Liver (tissue), 9 donors: ENCODE measurements around the gene VIM. TPM values are rescaled to one million over a fixed set of nuclear protein-coding genes. Genes with fewer than 3 reads are reported as not detected.

Source experiments
- DNase-seq: peaks from one replicate; pipeline ENCODE4 v3.0.0-alpha.2; 2017; ENCODE audit warnings: low spot score
- H3K27ac ChIP-seq, 2 donors: one replicate each; pipeline ENCODE4 v1.7.0; 2013; ENCODE audit warnings: inconsistent platforms in 2 of 2, low read length in 2 of 2, control low read depth in 1 of 2, low read depth in 1 of 2, mild to moderate bottlenecking in 1 of 2
- H3K27me3 ChIP-seq, 4 donors: one replicate each; pipeline versions ENCODE4 v1.6.1 to v1.7.0; 2013; ENCODE audit warnings: low read length in 3 of 4, inconsistent platforms in 1 of 4, mild to moderate bottlenecking in 1 of 4, moderate library complexity in 1 of 4; ENCODE audit not compliant: control insufficient read depth in 4 of 4, insufficient read depth in 4 of 4
- H3K36me3 ChIP-seq, 4 donors: one replicate each; pipeline versions ENCODE4 v1.6.1 to v1.7.0; 2013; ENCODE audit warnings: low read length in 3 of 4, mild to moderate bottlenecking in 3 of 4, low read depth in 1 of 4, moderate library complexity in 1 of 4; ENCODE audit not compliant: control insufficient read depth in 4 of 4, insufficient read depth in 3 of 4
- H3K4me1 ChIP-seq, 4 donors: one replicate each; pipeline versions ENCODE4 v1.6.1 to v1.7.0; 2013; ENCODE audit warnings: low read length in 3 of 4, mild to moderate bottlenecking in 3 of 4, moderate library complexity in 1 of 4; ENCODE audit not compliant: control insufficient read depth in 4 of 4, insufficient read depth in 4 of 4
- H3K4me3 ChIP-seq, 3 donors: one replicate each; pipeline versions ENCODE4 v1.6.1 to v1.7.0; 2013; ENCODE audit warnings: low read length in 3 of 3, control low read depth in 1 of 3, low read depth in 1 of 3, mild to moderate bottlenecking in 1 of 3
- H3K9ac ChIP-seq, 2 donors: one replicate each; pipeline ENCODE4 v1.7.0; 2013; ENCODE audit warnings: low read length in 2 of 2, mild to moderate bottlenecking in 2 of 2, moderate library complexity in 2 of 2, control low read depth in 1 of 2, low read depth in 1 of 2
- H3K9me3 ChIP-seq, 4 donors: one replicate each; pipeline versions ENCODE4 v1.6.1 to v1.7.0; 2013; ENCODE audit warnings: low read length in 3 of 4; ENCODE audit not compliant: control insufficient read depth in 4 of 4
- ATF3 ChIP-seq: IDR thresholded peaks from 2 replicates; pipeline ENCODE4 v1.6.1; 2016; ENCODE audit warnings: antibody characterized with exemption
- CTCF ChIP-seq: fragments of 150-350 bp; IDR thresholded peaks from 2 replicates; pipeline ENCODE4 v1.5.1; 2017; ENCODE audit warnings: improper control_type of control experiment, low read depth, low read length; ENCODE audit not compliant: missing input control
- EGR1 ChIP-seq, 2 donors: IDR thresholded peaks; 2 replicates each; pipeline ENCODE4 v1.6.1; 2016 to 2018; ENCODE audit warnings: antibody characterized with exemption in 2 of 2, low read depth in 2 of 2
- FOXA1 ChIP-seq: IDR thresholded peaks from 2 replicates; pipeline ENCODE4 v1.6.1; 2016; ENCODE audit warnings: antibody characterized with exemption
- FOXA2 ChIP-seq: IDR thresholded peaks from 2 replicates; pipeline ENCODE4 v1.6.1; 2016; ENCODE audit warnings: antibody characterized with exemption
- GABPA ChIP-seq, 2 donors: IDR thresholded peaks in 1 of 2; conservative IDR thresholded peaks in 1 of 2; 2 replicates each; pipeline ENCODE4 v1.6.1; 2016; ENCODE audit warnings: antibody characterized with exemption in 2 of 2, mild to moderate bottlenecking in 1 of 2, moderate library complexity in 1 of 2
- HNF4A ChIP-seq, 2 donors: conservative IDR thresholded peaks; 2 replicates each; pipeline ENCODE4 v1.6.1; 2016; ENCODE audit warnings: antibody characterized with exemption in 2 of 2, mild to moderate bottlenecking in 2 of 2
- HNF4G ChIP-seq: IDR thresholded peaks from 2 replicates; pipeline ENCODE4 v1.6.1; 2016; ENCODE audit warnings: antibody characterized with exemption
- JUND ChIP-seq, 2 donors: IDR thresholded peaks; 2 replicates each; pipeline ENCODE4 v1.6.1; 2016; ENCODE audit warnings: antibody characterized with exemption in 2 of 2
- MAX ChIP-seq: IDR thresholded peaks from 2 replicates; pipeline ENCODE4 v1.6.1; 2016; ENCODE audit warnings: antibody characterized with exemption
- NR2F2 ChIP-seq: IDR thresholded peaks from 2 replicates; pipeline ENCODE4 v1.6.1; 2016; ENCODE audit warnings: antibody characterized with exemption
- RAD21 ChIP-seq, 2 donors: IDR thresholded peaks; 2 replicates each; pipeline ENCODE4 v1.6.1; 2016; ENCODE audit warnings: antibody characterized with exemption in 2 of 2, mild to moderate bottlenecking in 2 of 2
- REST ChIP-seq: IDR thresholded peaks from 2 replicates; pipeline ENCODE4 v1.6.1; 2016; ENCODE audit warnings: antibody characterized with exemption, mild to moderate bottlenecking
- RXRA ChIP-seq, 2 donors: IDR thresholded peaks; 2 replicates each; pipeline ENCODE4 v1.6.1; 2017 to 2018; ENCODE audit warnings: antibody characterized with exemption in 2 of 2, mild to moderate bottlenecking in 1 of 2
- SP1 ChIP-seq: IDR thresholded peaks from 2 replicates; pipeline ENCODE4 v1.6.1; 2018; ENCODE audit warnings: antibody characterized with exemption, mild to moderate bottlenecking
- TAF1 ChIP-seq: conservative IDR thresholded peaks from 2 replicates; pipeline ENCODE4 v1.6.1; 2016; ENCODE audit warnings: antibody characterized with exemption, mild to moderate bottlenecking
- YY1 ChIP-seq: IDR thresholded peaks from 2 replicates; pipeline ENCODE4 v1.6.1; 2016; ENCODE audit warnings: antibody characterized with exemption, mild to moderate bottlenecking
- WGBS: extraction: QIAGEN DNeasy Blood & Tissue Kit; methylation state at CpG from one replicate; pipeline ENCODE4 v1.1.7; 2013; 5-methylcytosine and 5-hydroxymethylcytosine counted together
- polyA plus RNA-seq, 2 donors: library from polyadenylated mRNA; stranded (reverse) in 1 of 2; unstranded in 1 of 2; fragments of 200-250 nt in 1 of 2; fragments of >200 nt in 1 of 2; fragmentation: Nextera tagmentation in 1 of 2; extraction: Ambion mirVana in 1 of 2; gene quantifications; one replicate each; pipeline versions ENCODE4 v1.2.1 to v1.2.3, GENCODE V29; 2013 to 2015
- total RNA-seq, 2 donors: library from RNA; depleted of rRNA; stranded (reverse); fragments of >200 nt; gene quantifications; one replicate each; pipeline ENCODE4 v1.2.3, GENCODE V29; 2014
- donor health status: healthy.
- donor health status: healthy.
- donor health status: healthy.
- donor health status: healthy.
- donor health status: healthy.

VIM gene
- total and polyA plus RNA-seq, 4 donors, result 42.5 to 212 (median 100) TPM

GRCh38 chr10:17212802-17213221 lies 15.2 kb upstream of the VIM start:
- DNase-seq, result no peak
- Histone ChIP-seq H3K9me3 (no peaks in the 10 kb centered on the region), H3K9ac (no peak overlapping the region), H3K36me3 (no peaks in the 10 kb centered on the region), H3K27ac (no peak overlapping the region), H3K27me3 (no peaks in the 10 kb centered on the region), H3K4me1 (no peaks in the 10 kb centered on the region), H3K4me3 (no peak overlapping the region)
- no peak for TF ChIP-seq RAD21 (IDR thresholded peaks at IDR 0.05)
- no peak for TF ChIP-seq REST
- TF ChIP-seq TAF1, result no peak
- TF ChIP-seq GABPA (IDR thresholded peaks at IDR 0.05 in 1 of 2, conservative IDR thresholded peaks at IDR 0.05 in 1 of 2), result no peak
- no peak for TF ChIP-seq YY1
- no peak for TF ChIP-seq HNF4G
- no peak for TF ChIP-seq MAX
- no peak for TF ChIP-seq EGR1 (IDR thresholded peaks at IDR 0.05; ENCODE audit: low read depth in 2 of 2)
- TF ChIP-seq NR2F2, result no peak

- no peaks in the 10 kb centered on the region for H3K36me3 ChIP-seq
- H3K27ac ChIP-seq, result no peak overlapping the region
- 84% methylated on average over 2 of the region's 2 CpGs for WGBS
- no peak for TF ChIP-seq RAD21 (IDR thresholded peaks at IDR 0.05)
- TF ChIP-seq FOXA2, result no peak
- no peak for TF ChIP-seq EGR1 (IDR thresholded peaks at IDR 0.05; ENCODE audit: low read depth in 2 of 2)
- TF ChIP-seq REST, result no peak
- no peak for TF ChIP-seq TAF1
- no peak for TF ChIP-seq HNF4G
- no peak for TF ChIP-seq JUND (IDR thresholded peaks at IDR 0.05)
- TF ChIP-seq NR2F2, result no peak
- TF ChIP-seq GABPA (IDR thresholded peaks at IDR 0.05 in 1 of 2, conservative IDR thresholded peaks at IDR 0.05 in 1 of 2), result no peak
- TF ChIP-seq SP1, result no peak
- TF ChIP-seq CTCF, result no peak
- no peak for TF ChIP-seq HNF4A (conservative IDR thresholded peaks at IDR 0.05)
- no peak for TF ChIP-seq YY1
- no peak for TF ChIP-seq ATF3
- TF ChIP-seq MAX, result no peak
- no peak for TF ChIP-seq FOXA1
- no peak for TF ChIP-seq RXRA (IDR thresholded peaks at IDR 0.05)
- no peaks in the 10 kb centered on the region for H3K9me3 ChIP-seq
- H3K27me3 ChIP-seq, result no peaks in the 10 kb centered on the region
- no peak for DNase-seq
- no peak overlapping the region for H3K9ac ChIP-seq
- H3K4me3 ChIP-seq, result no peak overlapping the region
- no peaks in the 10 kb centered on the region for H3K4me1 ChIP-seq
These were observed 14.2 kb upstream of the VIM start for GRCh38 chr10:17213646-17214349.
